Stimulated activated effector memory CD8-positive, alpha-beta T cell treated with anti-CD3 and anti-CD28 coated beads, Interleukin-12 subunit alpha, Interleukin-12 subunit beta, amount 100 ng/mL, for 72 hours (primary cell): ENCODE data around the gene LRRFIP1.
A peak's percentile ranks its signal among the peaks of the same experiment; 100 is the strongest.

Source experiments
- ATAC-seq: fragments of 150-1000 bp; cut with Tn5 transposase; 2 replicates; pipeline ENCODE4 v1.10.0; 2021
- DNase-seq, 2 donors: peaks; one replicate each; pipeline ENCODE4 v3.0.0; 2021 to 2022; ENCODE audit warnings: low spot score in 2 of 2
- H3K27ac Mint-ChIP-seq: one replicate; pipeline ENCODE4 v1.8.0; 2022; ENCODE audit warnings: mild to moderate bottlenecking, mixed read lengths
- H3K36me3 Mint-ChIP-seq: one replicate; pipeline ENCODE4 v1.8.0; 2022; ENCODE audit warnings: mild to moderate bottlenecking, mixed read lengths
- H3K4me1 Mint-ChIP-seq: one replicate; pipeline ENCODE4 v1.8.0; 2022; ENCODE audit warnings: mixed read lengths
- H3K4me3 Mint-ChIP-seq: one replicate; pipeline ENCODE4 v1.8.0; 2022; ENCODE audit warnings: mild to moderate bottlenecking, mixed read lengths
- H3K9me3 Mint-ChIP-seq: one replicate; pipeline ENCODE4 v1.8.0; 2022; ENCODE audit warnings: mixed read lengths

Gene LRRFIP1

DNA sequence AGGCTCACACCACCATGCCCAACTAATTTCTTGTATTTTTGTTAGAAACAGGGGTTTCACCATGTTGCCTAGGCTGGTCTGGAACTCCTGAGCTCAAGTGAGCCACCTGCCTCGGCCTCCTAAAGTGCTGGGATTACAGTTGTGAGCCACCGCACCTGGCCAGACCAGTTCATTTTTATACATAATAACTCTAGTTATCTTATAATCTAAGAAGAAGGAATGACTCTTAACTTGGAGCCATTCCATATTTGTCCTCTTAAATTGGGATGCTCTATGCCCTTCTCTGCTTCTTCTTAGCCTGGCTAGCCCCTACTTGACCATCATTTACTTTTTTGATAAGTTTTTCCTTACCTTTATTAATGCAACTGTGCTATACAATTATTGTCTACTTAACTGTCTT is 174.1 kb downstream of the LRRFIP1 start:
- Mint-ChIP-seq H3K4me1 (no peaks in the 10 kb centered on the region), H3K4me3 (no peak overlapping the region), H3K9me3 (no peaks in the 10 kb centered on the region), H3K27ac (no peak overlapping the region), H3K36me3 (no peaks in the 10 kb centered on the region)
- DNase-seq (no peak), ATAC-seq (no peak)

DNA sequence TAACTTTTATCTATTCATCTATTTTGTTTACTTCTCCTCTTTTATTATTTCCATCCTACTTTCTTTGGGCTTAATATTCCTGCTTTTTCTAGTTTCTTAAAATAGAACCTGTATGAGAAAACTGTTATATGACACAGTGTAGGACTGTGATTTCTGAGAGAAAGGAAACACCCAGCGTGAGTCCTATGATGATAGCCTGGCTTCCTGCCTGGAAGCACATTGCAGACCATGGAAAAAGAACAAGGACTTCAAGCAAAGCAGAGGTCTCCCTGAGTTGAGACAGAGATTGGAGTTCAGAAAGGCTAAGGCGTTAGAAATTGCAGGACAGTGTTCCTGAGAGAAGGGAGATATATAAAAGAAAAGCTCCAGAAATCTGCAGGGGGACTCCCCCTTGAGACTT is 178.9 kb downstream of the LRRFIP1 start:
- no peak overlapping the region for H3K4me3 Mint-ChIP-seq
- no peaks in the 10 kb centered on the region for H3K36me3 Mint-ChIP-seq
- H3K9me3 Mint-ChIP-seq: no peaks in the 10 kb centered on the region
- no peaks in the 10 kb centered on the region for H3K4me1 Mint-ChIP-seq
- DNase-seq (no peak), ATAC-seq (no peak)
- H3K27ac Mint-ChIP-seq: no peak overlapping the region

GRCh38 chr2:237815637-237816036 is 188.2 kb downstream of the LRRFIP1 start:
- no peak for DNase-seq
- Mint-ChIP-seq H3K9me3 (no peaks in the 10 kb centered on the region), H3K4me3 (no peak overlapping the region), H3K27ac (no peak overlapping the region), H3K4me1 (peaks cover 11% of the 10 kb centered on the region), H3K36me3 (no peaks in the 10 kb centered on the region)
- ATAC-seq: peak; percentile 92

DNA sequence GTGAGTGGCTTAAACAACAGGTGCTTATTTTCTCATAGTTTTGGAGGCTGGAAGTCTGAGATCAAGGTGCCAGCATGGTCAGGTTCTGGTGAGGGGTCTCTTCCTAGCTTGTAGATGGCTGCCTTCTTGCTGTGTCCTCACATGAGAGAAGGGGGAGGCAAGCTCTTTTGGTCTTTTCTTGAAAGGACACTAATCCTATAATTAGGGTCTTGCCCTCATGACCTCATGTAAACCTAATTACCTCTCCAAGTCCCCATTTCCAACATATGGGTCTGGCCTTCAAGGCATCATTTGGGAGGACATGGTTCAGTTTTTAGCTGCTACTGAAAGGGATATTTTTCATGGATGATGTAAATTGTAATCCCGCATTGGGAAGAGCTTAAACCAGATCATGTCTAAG is 189.1 kb downstream of the LRRFIP1 start:
- no peak overlapping the region for H3K27ac Mint-ChIP-seq
- H3K4me1 Mint-ChIP-seq: peaks cover 11% of the 10 kb centered on the region
- ATAC-seq (no peak), DNase-seq (no peak)
- H3K36me3 Mint-ChIP-seq: no peaks in the 10 kb centered on the region
- H3K4me3 Mint-ChIP-seq: no peak overlapping the region
- no peaks in the 10 kb centered on the region for H3K9me3 Mint-ChIP-seq

DNA sequence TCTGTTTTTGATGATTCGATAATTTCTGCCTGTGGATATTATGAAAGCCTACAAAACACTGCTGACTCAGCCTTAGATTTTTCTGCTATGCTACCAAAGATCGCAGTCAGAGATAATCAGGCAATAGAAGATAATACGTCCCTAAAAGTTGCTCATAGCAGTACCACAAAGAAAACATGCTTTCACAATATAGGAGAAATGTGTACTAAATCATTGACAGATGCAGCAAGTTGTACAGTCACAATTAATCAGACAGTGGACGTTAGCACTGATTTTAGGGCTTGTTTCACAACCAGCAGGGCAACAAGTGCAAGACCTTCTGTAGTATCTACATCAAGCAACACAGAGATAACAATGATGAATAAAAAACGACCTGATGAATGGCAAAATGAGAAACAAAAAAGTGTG is 190.7 kb downstream of the LRRFIP1 start:
- peak; percentile 54 for ATAC-seq
- Mint-ChIP-seq H3K4me1 (peaks cover 11% of the 10 kb centered on the region), H3K36me3 (no peaks in the 10 kb centered on the region), H3K4me3 (no peak overlapping the region), H3K9me3 (no peaks in the 10 kb centered on the region), H3K27ac (no peak overlapping the region)
- no peak for DNase-seq

DNA sequence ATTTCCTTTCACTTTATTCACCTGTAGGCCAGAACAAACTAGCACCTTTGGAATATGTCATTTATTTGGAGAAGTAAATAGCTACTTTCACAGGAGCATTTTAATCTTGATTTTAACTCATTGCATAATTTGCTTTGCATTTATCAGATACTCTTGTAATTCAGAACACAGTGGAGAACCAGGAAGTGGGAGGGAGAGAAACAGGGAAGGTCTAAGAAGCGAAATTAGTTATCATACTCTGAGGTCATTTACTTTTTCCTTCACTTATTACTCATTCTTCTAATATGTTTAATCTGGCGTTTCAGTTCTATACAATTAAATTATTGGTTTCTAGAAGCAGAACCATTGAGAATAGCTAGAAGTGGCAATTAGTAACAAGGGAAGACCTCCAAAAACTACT is 191.8 kb downstream of the LRRFIP1 start:
- ATAC-seq (no peak), DNase-seq (no peak)
- Mint-ChIP-seq H3K27ac (no peak overlapping the region), H3K4me3 (no peak overlapping the region), H3K4me1 (peaks cover 11% of the 10 kb centered on the region), H3K36me3 (no peaks in the 10 kb centered on the region), H3K9me3 (no peaks in the 10 kb centered on the region)

- H3K9me3 Mint-ChIP-seq: no peaks in the 10 kb centered on the region
- no peak for ATAC-seq
Measured at GRCh38 chr2:237820421-237820820, 193.0 kb downstream of the LRRFIP1 start.

DNA sequence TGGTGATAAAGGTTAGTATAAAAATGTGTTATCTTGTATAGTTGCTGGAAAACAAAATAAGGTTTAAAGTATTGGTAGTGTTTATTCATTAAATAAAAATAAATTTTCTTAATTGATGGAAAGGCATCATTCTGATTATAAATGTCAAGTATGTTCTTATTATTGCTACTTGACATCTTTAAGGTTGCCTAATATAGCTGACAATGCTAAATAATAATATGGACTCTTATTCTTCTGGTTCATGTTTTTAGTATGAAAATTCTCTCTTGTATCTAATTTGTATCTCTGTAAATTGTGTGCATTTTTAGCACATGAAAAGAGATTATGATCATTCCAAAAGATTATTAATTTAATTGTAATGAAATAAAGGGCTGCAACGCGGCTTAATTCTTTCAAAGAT is 196.2 kb downstream of the LRRFIP1 start:
- Mint-ChIP-seq H3K4me1 (no peaks in the 10 kb centered on the region), H3K9me3 (no peaks in the 10 kb centered on the region), H3K27ac (no peak overlapping the region), H3K36me3 (no peaks in the 10 kb centered on the region), H3K4me3 (no peak overlapping the region)
- no peak for DNase-seq
- no peak for ATAC-seq

More at GRCh38 chr2:237820421-237820820, 193.0 kb downstream of the LRRFIP1 start:
- H3K36me3 Mint-ChIP-seq: no peaks in the 10 kb centered on the region
- no peak for DNase-seq
- H3K27ac Mint-ChIP-seq: no peak overlapping the region
- no peak overlapping the region for H3K4me3 Mint-ChIP-seq
- H3K4me1 Mint-ChIP-seq: peaks cover 10% of the 10 kb centered on the region

DNA sequence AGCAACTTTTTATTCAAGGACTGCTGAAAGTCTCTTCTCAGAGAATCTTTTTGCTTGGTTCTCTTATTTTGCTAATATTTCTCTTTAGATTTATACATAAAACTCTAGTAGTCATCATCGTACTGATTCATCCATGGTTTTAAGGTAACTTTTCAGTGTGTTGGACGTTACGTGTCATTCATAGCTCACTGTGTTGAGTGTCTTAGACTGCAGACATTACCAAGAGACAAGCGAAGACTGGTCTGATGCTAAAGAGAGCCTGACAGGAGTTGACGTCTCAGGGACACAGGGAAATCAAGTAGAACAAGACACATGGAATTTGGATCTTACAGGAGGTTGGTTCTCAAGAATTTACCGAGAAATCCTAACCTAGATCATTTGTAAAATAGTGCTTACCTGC is 196.7 kb downstream of the LRRFIP1 start:
- H3K4me3 Mint-ChIP-seq: no peak overlapping the region
- DNase-seq (no peak), ATAC-seq (no peak)
- H3K4me1 Mint-ChIP-seq: no peaks in the 10 kb centered on the region
- no peaks in the 10 kb centered on the region for H3K9me3 Mint-ChIP-seq
- no peak overlapping the region for H3K27ac Mint-ChIP-seq
- H3K36me3 Mint-ChIP-seq: no peaks in the 10 kb centered on the region

DNA sequence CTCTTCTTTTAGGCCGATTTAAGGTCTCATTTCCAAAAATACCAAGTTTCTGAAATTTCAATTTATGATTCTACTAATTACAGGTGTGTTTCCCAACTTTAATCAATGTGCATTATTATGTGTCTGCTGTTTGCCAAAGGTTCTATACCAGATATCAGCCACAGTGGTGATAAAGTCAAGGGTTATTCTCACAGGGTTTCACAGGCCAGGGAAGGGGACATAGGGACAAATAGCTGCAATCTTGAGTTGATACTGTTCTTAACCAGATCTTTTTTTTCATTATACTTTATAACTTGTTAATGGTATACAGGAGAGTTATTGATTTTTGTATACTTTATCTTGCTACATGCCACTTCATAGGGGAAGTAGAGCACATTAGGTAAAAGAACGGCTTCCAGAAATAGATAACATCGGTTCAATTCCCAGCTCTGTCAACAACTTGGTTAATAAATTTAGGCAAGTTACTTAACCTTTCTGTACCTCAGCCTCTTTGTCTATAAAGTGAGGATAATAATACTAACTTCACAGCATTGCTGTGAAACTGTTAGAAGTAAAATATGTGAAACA is 200.1 kb downstream of the LRRFIP1 start:
- Mint-ChIP-seq H3K4me1 (no peaks in the 10 kb centered on the region), H3K4me3 (no peak overlapping the region), H3K9me3 (no peaks in the 10 kb centered on the region), H3K36me3 (no peaks in the 10 kb centered on the region), H3K27ac (no peak overlapping the region)
- ATAC-seq: no peak
- no peak for DNase-seq
